HG03097 (cell line): Measurements from ENCODE around the gene GKN1.

Experiments
- ATAC-seq: cut with Tn5 transposase; IDR thresholded peaks from one replicate; pipeline ENCODE4 v1.9.1; 2021; ENCODE audit not compliant: unreplicated experiment, low FRiP score

GKN1 gene

DNA sequence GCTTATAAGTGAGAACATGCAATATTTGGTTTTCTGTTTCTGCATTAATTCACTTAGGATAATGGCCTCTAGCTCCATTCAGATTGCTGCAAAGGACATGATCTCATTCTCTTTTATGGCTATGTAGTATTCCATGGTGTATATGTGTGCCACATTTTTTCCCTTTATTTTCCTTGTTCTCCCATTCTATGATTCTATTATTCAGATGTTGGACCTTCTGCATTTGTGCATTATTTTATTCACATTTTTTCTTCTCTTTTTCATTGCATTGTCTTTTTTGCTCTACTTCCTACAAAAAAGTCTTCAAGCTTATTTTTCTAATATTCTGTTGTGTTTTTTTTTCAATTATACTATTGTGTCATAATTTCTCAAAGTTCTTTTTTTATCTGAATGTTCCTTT is 27.4 kb downstream of the GKN1 start:
- ATAC-seq: no peak

DNA sequence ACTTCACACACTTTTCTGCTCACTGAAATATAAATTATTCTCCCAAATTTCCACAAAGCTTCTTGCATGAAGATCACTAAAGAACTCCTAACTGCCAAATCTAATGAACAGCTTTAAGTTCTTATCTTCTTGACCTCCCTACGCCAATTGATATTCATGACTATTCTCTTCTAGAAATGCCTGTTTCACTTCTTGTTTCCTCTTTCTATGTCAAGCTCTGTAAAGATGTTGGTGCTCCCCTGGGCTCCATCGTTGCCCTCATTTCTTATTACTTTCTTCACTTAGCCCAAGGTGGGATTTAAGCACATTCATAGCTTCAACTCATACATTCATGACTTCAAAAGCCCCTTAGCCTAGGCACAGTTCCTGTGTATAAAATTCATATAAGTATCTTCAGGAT is 29.3 kb downstream of the GKN1 start:
- no peak for ATAC-seq

DNA sequence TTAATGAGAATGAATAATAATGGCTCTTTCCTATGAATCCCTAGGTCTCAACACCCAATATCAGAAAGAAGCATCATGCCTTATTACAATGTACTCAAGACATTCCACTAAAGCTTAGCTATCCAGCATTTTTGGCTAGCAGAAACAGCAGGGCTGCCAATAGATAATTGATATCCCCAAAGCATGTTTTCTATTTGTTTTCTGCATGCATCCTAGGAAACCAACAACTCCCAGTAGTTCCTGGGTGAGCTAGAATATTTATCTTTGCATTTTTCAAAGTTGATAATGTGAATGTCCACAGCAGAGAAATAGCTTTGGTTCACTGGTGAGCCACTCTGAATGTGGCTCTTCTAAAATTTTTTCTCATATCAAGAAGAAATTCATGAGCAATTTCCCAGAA is 32.7 kb downstream of the GKN1 start:
- no peak for ATAC-seq

DNA sequence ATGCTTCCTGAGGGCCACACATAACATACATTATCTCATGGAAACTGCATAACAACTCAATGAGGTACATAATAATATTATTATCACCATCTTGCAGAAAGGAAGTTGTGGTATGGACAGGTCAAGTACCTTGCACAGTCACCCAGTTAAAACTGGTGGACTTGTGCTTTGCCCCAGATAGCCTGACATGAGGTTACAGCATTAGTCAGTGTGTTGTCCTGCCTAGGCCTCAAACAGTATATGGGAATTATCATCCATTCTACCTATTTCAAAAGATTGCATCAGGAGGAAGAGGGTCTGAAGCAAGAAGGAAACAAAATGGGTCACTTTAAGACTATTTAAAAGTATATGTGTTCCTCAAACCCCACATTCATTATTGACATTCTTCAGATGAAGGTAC is 33.2 kb downstream of the GKN1 start:
- ATAC-seq: no peak

DNA sequence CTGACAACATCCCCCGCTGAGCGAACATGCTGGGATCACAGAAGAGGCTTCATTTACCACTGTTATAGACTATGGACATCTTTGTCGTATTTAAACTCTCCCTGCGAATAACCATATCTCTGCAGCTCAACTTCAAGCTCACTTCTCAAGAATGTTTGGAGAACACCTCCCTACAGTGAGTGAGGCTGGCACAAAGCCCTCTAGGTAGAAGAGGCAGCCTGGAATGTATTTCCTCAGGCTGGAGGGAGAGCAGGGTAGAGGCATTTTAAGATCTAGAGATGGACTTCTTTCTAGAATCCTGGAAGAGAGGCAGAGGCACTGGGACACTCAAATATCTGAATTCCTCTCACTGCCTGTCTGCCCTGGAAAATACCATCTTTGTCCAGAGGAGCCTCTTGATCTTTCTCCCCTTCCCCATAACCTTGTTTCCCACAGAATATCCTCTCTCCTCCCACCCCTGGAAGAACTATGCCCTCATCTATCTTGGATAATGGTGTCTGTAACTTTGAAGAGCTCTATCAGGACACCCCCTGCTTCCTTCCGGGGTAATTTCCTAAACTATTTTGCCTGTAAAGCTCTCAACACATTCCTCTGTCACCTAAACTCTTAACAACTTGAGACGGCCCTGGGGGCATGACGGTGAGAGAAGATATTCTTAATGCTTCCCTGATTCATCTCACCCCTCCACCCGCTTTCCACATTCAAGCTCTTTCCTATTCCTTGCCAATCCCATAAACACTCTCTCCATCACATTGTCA is 36.2 kb downstream of the GKN1 start:
- no peak for ATAC-seq

DNA sequence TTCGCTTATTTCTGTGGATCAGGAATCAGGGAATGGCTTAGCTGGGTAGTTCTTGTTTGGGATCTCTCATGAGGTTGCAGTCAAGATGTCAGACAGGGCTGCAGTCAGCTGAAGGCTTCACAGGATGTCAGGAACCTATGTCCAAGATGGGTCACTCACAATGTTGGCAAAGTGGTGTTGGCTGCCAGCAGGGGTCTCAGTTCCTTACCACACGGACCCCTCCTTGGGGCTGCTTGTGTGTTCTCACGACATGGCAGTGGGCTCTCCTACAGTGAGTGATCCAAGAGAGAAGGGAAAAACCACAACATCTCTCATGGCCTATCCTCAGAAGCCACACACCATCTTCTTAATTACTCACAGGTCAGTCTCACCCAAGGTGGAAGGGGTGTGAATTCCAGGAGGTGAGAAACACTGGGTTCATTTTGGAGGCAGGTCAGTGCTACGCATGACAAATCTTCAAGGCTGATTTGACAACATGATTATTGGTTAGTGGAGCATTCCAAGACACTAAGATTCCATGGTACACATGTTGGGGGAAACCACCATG is 37.2 kb downstream of the GKN1 start:
- ATAC-seq: no peak

DNA sequence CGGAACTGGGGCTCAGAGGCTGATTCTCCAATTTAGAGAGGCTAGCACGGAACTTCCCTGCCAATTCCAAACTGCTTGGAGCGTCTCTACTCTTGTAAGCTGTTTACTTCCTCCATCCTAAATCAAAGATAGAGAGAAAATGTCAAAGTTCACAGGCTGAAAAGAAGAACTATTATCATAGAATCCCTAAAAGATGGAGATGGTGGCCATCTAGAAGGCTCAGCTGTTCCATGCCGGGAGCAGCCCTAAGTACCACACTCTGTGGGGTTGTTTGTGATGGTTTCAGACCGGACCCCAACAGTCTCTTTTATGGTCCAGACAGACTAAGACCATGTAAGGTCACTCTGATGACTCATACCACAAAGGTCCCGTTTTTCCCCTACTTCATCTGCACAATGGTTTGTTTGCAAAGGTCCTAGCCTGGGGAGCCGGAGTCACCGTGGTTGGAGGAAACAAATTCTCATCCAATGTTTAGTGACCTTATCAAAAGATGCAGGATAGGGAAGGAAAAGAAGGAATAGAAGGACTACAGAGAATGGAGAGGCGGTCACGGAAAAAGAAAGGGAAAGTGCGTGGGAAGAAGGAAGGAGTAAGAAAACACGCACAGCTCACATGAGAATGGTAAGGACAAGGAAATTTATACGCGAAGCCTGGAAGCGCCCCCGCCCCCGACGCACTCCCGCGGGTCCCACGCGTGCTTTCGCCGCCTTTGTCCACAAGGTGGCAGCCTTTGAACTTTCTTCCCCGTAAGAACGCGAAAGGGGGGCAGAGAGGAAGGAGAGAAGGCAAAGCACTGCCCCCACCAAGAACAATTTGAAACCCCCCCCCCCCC is 38.1 kb downstream of the GKN1 start:
- no peak for ATAC-seq

DNA sequence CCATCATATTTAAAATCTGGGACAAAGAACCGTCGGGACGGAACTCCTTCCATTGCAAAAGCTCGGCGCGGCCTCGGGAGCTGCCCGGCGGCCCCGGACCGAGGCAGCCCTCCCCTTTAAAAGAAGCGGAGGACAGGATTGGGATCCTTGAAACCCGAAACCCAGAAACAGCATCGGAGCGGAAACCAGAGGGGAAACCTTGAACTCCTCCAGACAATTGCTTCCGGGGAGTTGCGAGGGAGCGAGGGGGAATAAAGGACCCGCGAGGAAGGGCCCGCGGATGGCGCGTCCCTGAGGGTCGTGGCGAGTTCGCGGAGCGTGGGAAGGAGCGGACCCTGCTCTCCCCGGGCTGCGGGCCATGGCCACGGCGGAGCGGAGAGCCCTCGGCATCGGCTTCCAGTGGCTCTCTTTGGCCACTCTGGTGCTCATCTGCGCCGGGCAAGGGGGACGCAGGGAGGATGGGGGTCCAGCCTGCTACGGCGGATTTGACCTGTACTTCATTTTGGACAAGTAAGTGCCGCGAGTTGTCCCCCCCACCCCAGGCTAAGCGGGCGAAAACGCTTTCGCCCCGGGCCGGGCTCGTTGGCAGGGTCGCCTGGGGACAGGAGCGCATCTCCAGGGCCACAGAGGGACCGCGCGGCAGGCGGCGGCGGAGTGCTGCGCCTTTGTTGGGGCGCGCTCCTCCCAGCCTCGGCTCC is 38.9 kb downstream of the GKN1 start, which contains the start of gene ANTXR1:
Gene ANTXR1, plus strand, starts transcription at position 38 of the 698 bp plus-strand sequence. Its CDS starts 321 bp downstream, at position 359.
- ATAC-seq: no peak

DNA sequence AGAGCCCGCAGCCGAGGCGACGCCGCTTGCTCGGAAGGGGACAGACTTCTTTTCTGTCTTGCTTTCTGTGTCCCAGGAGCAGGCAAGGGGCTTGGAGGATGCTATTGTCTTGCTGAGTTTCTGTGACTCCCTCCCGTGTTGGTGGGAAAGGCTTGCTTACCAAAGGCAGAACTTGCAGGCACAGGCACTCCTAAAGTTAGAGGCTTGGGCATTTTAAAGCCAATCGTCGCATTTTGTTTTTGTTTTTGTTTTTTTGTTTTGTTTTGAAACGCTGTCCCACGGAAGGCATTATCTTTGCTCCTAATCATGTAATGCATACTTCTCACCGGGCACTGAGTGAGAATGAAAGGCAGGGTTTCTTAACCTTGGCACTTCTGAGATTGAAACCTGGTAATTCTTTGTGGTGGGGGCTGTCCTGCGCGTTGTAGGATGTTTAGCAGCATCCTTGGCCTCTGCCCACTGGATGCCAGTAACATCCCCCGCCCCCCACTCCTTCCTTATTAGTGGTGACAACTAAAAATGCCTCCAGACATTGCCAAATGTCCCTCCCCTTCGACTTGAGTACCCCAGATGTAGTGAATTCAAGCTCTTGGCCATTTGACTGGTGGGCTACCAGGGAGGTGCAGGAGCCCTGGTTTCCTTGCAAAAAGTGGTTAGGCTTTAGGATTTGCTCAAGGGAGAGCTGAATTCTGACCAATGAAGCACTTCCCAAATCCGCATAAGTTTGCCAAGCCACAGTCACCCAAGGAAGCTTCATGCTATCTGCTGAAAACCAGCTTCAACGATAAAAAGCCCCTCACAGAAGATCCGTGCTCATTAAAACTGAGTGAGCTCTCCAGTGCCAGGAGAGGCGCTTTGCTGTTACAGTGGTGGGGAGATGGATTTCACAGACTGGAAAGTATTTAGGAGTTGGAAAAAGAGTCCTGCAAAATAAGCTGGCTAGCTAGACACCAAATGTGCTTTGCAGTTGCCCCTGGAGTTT is 39.7 kb downstream of the GKN1 start:
- ATAC-seq: no peak

DNA sequence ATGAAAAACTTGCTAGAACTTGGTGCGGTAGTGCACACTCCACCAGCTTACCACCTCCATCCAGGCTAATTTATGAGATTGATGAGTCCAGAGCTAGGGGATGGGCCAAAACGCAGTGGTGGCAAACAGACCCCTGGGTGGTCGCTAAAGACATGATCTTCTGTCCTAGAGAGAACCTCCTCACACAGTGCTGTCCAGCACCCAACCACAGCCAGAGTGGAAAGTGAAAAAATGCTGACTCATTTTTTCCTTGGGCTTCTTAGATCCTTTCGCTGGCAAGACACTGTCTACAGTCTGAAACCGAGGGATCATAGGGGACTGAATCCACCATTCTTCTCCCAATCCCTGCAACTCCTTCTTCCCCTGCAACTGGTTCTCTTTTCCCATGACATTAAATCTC is 42.6 kb downstream of the GKN1 start:
- ATAC-seq: no peak

DNA sequence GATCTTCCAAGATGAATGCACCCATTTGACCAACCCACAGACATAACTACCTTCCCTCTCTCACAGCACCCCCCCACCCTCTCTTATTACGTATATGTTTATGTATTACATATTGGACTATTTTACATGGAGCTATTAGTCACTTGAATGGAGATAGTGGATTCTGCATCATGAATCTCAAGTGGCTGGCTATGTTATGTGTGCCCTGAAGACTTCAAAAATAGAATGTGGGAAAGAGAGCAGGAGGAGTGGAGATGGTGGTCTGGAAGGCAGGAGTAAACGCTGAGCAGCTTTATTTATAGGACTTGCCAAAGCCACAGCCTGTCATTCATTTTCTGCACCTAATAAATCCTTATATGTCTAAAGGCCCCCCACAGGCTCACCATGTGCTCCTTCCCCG is 43.4 kb downstream of the GKN1 start:
- ATAC-seq: no peak

DNA sequence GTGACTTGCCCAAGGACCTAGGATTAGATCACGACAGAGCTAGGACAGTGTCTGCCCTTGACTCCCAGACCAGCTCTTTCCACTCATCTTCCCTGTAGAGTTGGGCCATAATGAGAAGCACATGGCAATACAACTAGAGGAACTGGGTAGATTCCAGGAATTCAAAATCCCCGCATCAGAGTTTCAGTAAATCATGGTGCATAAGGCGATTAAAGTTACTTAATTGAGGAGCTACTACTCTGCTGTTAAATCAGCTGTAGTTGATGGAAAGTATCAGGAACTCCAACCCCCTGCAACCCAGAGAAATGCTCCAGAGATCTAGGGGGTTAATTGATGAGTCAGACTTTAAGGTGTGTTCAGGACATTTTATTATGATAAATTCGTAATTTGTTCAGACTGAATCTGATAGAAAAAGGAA is 44.3 kb downstream of the GKN1 start:
- ATAC-seq: no peak

DNA sequence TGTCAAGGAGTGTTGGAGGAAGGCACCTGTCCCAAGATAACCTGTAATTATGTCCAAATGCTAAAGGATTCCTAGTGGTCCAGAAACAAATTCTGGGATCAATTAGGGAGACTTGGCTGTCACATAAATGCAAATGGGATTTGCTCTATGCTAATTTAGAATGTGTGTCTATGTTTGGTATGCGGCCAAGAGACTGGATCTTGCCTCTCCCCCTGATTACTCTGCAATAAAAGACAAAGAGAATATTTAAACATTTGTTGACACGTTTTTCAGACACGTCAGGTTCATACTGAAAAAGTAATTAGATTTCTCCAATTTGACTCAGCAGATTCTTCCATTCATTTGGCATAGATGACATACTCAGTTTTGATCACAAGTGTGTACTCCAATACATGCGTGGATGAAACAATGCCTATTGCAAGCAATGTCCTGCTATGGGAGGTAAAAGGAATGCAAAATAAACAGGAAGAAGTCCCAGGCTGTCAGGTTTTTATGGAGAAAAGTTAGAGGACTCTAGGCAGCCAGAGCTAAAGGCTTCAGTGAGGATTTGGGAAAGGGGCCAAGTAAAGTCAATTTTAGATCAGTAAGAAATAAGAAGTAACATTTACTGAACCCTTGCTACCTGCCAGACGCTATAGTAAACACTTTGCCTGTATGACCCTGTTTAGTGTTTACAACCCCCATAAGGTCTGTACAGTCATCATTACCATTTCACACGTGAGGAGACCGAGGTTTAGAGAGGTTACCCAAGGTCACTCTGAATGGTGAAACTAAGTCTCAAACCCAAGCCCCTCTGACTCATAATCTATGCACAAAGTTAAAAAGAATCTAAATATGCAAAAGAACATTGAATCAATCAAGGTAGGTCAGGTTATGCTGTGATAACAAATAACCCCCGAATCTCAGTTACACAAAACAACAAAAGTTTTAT is 46.3 kb downstream of the GKN1 start:
- ATAC-seq: no peak

DNA sequence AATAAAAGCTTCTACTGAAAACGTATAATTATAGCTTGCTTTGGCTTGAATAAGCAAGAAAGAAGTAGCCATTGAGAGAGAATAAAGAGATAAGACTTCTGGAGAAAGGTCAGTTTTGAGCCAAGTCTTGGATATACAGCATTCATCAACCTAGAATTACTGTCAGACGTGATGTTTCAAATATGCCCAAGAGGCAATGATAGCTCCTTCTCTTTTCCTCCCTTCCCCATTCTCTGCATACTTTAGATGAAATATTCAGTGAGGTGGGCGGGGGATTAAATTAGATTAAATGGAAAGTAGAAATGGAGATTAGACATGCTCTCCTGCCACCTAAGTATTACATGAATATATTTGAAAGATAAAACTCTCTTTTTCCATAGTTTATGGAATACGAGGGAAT is 47.3 kb downstream of the GKN1 start:
- no peak for ATAC-seq

DNA sequence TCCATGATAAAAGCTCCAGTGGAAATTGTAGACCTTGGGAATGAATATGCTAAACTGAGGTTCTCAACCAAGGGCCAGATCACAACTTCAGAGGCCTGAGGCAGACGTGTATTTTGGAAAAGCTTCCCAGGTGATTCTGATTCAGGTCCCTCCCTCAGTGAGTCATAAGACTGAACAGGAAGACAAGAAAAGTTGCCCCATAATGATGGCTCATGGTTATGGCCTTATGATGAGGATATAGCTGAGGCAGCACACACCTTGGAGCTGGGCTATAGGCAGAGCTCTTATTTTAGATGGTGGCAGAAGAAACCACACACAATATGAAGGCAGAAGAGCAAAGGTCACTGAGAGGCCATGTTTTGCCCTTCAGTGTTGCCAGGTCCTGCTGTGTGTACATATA is 48.1 kb downstream of the GKN1 start:
- ATAC-seq: no peak

DNA sequence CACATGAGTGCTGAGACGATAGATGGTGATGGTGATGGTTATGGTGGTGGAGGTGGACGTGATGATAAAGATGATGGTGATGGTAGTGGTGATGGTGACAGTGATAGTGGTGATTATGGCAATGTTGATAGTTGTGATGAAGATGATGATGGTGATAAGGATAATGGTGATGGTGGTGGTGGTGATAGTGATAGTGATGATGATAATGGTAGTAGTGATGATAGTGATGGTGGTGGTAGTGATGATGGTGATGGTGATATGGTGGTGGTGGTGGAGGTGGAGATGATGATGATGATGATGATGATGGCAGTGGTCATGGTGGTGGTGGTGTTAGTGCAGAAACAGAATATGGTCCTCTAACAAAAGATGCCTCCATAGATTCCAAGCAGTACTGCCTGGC is 48.8 kb downstream of the GKN1 start:
- ATAC-seq: no peak

DNA sequence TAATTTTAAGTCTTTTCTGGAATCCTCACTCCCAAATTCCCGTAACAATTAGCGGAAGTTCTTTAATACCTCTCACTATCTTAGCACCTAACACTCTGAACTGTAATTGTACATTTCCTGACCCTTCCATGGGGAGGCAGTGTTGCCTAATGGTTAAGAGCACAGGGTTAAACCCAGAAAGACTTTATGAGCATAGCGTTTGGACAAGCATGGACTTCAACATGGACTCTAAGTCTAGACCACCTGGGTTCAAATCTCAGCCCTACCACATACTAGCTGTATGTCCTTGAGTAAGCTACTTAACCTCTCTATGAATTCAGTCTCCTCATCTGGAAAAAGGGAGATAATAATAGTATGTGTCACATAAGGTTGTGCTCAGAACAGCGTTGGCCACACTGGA is 51.6 kb downstream of the GKN1 start:
- ATAC-seq: no peak

DNA sequence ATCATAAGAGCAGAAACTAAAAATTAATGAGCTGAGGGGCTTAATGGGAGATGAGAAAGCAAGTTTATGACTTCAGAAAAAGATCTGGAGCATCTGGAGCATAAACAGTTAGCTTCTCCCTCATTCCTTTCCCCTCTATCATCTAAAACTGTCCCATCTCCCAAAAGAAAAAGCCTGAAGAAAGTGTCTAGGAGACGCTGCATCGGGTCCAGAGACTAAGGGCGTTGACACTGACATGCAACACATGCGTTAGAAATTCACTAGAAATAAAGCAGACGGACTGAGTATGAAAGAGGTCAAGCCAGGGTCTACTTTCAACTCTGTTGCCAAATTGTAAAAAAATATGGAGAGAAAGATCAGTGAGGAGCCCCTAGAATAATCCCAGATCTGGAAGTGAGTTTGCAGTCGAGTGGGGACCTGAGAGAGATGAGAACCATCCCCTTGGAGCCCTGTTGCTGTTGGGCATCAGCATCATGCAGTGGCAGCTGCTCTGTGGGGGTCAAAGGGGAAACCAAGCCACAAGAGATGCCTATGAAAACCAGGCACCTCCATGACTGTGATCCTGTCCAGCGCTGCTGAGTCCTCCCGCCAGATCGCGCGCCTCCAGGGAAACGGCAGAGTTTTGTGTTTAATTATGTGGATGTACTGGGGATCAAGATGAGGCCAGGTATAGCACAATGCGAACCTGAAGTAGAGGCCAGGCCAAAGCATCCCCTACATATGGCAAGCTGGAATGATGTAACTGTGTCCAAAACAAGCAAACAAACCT is 52.4 kb downstream of the GKN1 start:
- no peak for ATAC-seq
